PC-3 (cell line): ENCODE measurements around the gene RAI1. TPM values are rescaled to one million over a fixed set of nuclear protein-coding genes. Genes with fewer than 3 reads are reported as not detected.

ENCODE experiments used
- ATAC-seq: fragments of 200-7000 bp; cut with Tn5 transposase; 2 replicates; pipeline ENCODE4 v1.9.1; 2020; ENCODE audit warnings: mild to moderate bottlenecking, moderate library complexity
- BruUV-seq: library from RNA; stranded (reverse); fragments of 400-500 nt; replicated peaks from 2 replicates; lab custom pipeline; 2021; lab: Mats Ljungman, UMichigan
- CTCF ChIA-PET: fragments of 300-600 bp; sonication (Branson Sonifier 250); formaldehyde crosslinking; loops from one replicate; lab custom pipeline; 2022; ENCODE audit warnings: antibody characterized with exemption; lab: Charles Lee
- POLR2A ChIA-PET: fragments of 300-600 bp; sonication (Branson Sonifier 250); formaldehyde crosslinking; loops from one replicate; lab custom pipeline; 2022; ENCODE audit warnings: antibody characterized with exemption; ENCODE audit not compliant: unreplicated experiment; lab: Charles Lee
- DNase-seq: peaks from one replicate; pipeline ENCODE4 v3.0.0-alpha.2; 2015
- H2AFZ ChIP-seq: fragments of 300-600 bp; sonication (generic); 2 replicates; pipeline ENCODE4 v1.6.0; 2016; ENCODE audit warnings: antibody characterized with exemption, low read length
- H3F3A ChIP-seq: fragments of 300-600 bp; sonication (generic); one replicate; pipeline ENCODE4 v1.6.0; 2017; ENCODE audit warnings: antibody characterized with exemption, low read length, control low read depth, mild to moderate bottlenecking; ENCODE audit not compliant: unreplicated experiment
- H3K27ac ChIP-seq: fragments of 300-600 bp; sonication (generic); 2 replicates; pipeline ENCODE4 v1.5.1; 2016; ENCODE audit warnings: mild to moderate bottlenecking, low read length
- H3K27me3 ChIP-seq: fragments of 300-600 bp; sonication (generic); 2 replicates; pipeline ENCODE4 v1.6.1; 2016; ENCODE audit warnings: low read length, mixed read lengths
- H3K36me3 ChIP-seq: fragments of 300-600 bp; sonication (generic); 2 replicates; pipeline ENCODE4 v1.6.1; 2016; ENCODE audit warnings: low read depth, mixed run types, low read length, mixed read lengths
- H3K4me1 ChIP-seq: fragments of 300-600 bp; sonication (generic); 2 replicates; pipeline ENCODE4 v1.5.1; 2016; ENCODE audit warnings: low read length; ENCODE audit not compliant: insufficient read depth
- H3K4me2 ChIP-seq: fragments of 300-600 bp; sonication (generic); 2 replicates; pipeline ENCODE4 v1.6.0; 2016; ENCODE audit warnings: low read length
- H3K4me3 ChIP-seq: fragments of 300-600 bp; sonication (generic); 2 replicates; pipeline ENCODE4 v1.5.1; 2016; ENCODE audit warnings: mild to moderate bottlenecking, low read length, mixed read lengths
- H3K79me2 ChIP-seq: fragments of 300-600 bp; sonication (generic); 2 replicates; pipeline ENCODE4 v1.6.1; 2017; ENCODE audit warnings: low read length, mixed read lengths
- H3K9ac ChIP-seq: fragments of 300-600 bp; sonication (generic); 2 replicates; pipeline ENCODE4 v1.6.0; 2016; ENCODE audit warnings: mild to moderate bottlenecking, low read length
- H3K9me2 ChIP-seq: fragments of 300-600 bp; sonication (generic); replicated peaks from 2 replicates; pipeline ENCODE4 v1.6.1; 2016; ENCODE audit warnings: mixed run types, low read length, mixed read lengths
- H3K9me3 ChIP-seq: fragments of 300-600 bp; sonication (generic); 2 replicates; pipeline ENCODE4 v1.6.1; 2016; ENCODE audit warnings: low read length, mixed read lengths
- H4K20me1 ChIP-seq: fragments of 300-600 bp; sonication (generic); 2 replicates; pipeline ENCODE4 v1.6.1; 2016; ENCODE audit warnings: low read length, mixed read lengths
- CTCF ChIP-seq: fragments of 300-600 bp; sonication (generic); conservative IDR thresholded peaks from 2 replicates; pipeline ENCODE4 v1.5.1; 2017; ENCODE audit warnings: antibody characterized with exemption, low read depth, mild to moderate bottlenecking, low read length
- EZH2 ChIP-seq: fragments of 300-600 bp; sonication (generic); IDR thresholded peaks from one replicate; pipeline ENCODE4 v1.6.1; 2017; ENCODE audit warnings: antibody characterized with exemption, mild to moderate bottlenecking, low read length; ENCODE audit not compliant: unreplicated experiment
- EZH2phosphoT487 ChIP-seq: fragments of 300-600 bp; sonication (generic); IDR thresholded peaks from 2 replicates; pipeline ENCODE4 v1.6.1; 2018; ENCODE audit warnings: mild to moderate bottlenecking, antibody characterized with exemption, low read length, borderline replicate concordance
- intact Hi-C: fragments of 100-400 bp; cut with micrococcal nuclease; formaldehyde crosslinking; loops from 2 replicates; pipeline ENCODE4 v1.9.0; 2023
- total RNA-seq: library from RNA; depleted of rRNA; stranded (reverse); fragments of >200 nt; gene quantifications from 2 replicates; pipeline ENCODE4 v1.2.3, GENCODE V29; 2014

The RAI1 gene
- total RNA-seq, 1 experiment from 2014 or later: 33.0 TPM

GRCh38 chr17:17811381-17812210, 130.3 kb downstream of the RAI1 start:
- Histone ChIP-seq H4K20me1 (0 out of 2 replicates have a peak, but pooled peaks cover 6% of the 10 kb centered on the region), H3K36me3 (peaks cover 50% of the 10 kb centered on the region), H3F3A (peaks cover 7% of the 10 kb centered on the region), H2AFZ (no peak overlapping the region), H3K4me3 (no peak overlapping the region), H3K9ac (no peak overlapping the region), H3K79me2 (no peaks in the 10 kb centered on the region), H3K9me2 (no peaks in the 10 kb centered on the region), H3K9me3 (no peaks in the 10 kb centered on the region), H3K4me1 (peaks cover 9% of the 10 kb centered on the region), H3K4me2 (no peak overlapping the region), H3K27ac (no peak overlapping the region), H3K27me3 (no peaks in the 10 kb centered on the region)
- ChIA-PET POLR2A (interaction anchor here (1.0 kb wide), 1 partner anchor 24 kb away, joined by 5 read pairs; no protein-coding TSS in a partner anchor), CTCF (interaction anchor here (0.6 kb wide), 1 partner anchor 28 kb away, joined by 5 read pairs; no protein-coding TSS in a partner anchor)
- TF ChIP-seq CTCF (no peak), EZH2phosphoT487 (no peak), EZH2 (no peak)
- ATAC-seq (peak; percentile 5; the same call in 1 of the 2 replicates), DNase-seq (peak; percentile 43)
- no TSS peak for BruUV-seq
- intact Hi-C loops: loop anchor here (2.0 kb wide), 1 partner anchor 49 kb away; no protein-coding TSS in a partner anchor

DNA sequence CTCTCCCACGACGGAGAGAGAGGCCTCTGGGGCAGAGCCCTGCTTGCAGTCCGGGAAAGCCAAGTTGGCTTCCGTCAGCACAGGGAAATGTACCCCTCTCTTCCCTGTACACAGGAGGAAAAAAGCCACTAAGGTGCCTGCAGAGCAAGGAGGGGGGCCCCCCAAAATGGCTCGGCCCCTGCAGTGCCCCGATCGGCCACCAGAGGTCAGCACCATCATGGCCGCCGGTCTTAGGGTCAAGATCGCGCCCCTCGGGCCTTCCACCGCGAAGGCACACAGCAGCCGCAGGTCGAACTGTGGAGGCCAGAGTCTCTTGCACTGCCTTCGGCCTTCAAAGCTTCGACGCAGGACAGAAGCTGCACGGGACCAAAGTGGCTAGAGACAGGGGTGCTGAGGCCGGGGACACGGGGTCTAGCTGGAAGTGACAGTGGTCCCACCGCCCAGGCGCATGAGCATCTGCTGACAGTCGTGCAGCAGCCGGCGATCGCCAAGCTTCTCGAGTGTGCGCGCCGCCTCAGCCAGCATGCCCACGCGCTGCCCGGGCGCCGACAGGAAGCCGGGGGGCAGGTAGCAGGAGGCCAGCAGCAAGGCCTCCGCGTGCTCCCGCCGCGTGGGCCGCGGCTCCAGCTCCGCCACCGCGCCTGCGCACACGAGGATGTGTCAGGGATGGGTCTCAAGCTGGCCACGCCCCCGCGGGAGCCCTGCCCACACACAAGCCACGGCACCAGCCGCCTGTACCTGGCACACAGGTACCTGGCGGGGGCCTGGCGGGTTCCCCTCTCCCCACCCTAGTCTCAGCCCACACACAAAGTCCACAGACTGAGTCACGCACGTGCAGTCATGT, 131.2 kb downstream of the RAI1 start:
- BruUV-seq: TSS peak; percentile 19
- Histone ChIP-seq H3K27me3 (no peaks in the 10 kb centered on the region), H3K9ac (no peak overlapping the region), H3K9me2 (no peaks in the 10 kb centered on the region), H2AFZ (no peak overlapping the region), H3F3A (peaks cover 7% of the 10 kb centered on the region), H3K4me1 (peaks cover 9% of the 10 kb centered on the region), H3K9me3 (no peaks in the 10 kb centered on the region), H3K4me3 (no peak overlapping the region), H4K20me1 (0 out of 2 replicates have a peak, but pooled peaks cover 6% of the 10 kb centered on the region), H3K27ac (no peak overlapping the region), H3K79me2 (no peaks in the 10 kb centered on the region; the same call in 1 of the 2 replicates), H3K4me2 (no peak overlapping the region), H3K36me3 (peaks cover 57% of the 10 kb centered on the region)
- POLR2A ChIA-PET: no interaction called here
- ATAC-seq: peak; percentile 32
- DNase-seq: peak; percentile 63
- CTCF ChIA-PET: interaction anchor here (0.6 kb wide), 1 partner anchor 129 kb away, joined by 3 read pairs; no protein-coding TSS in a partner anchor
- intact Hi-C loops: loop anchor here (2.0 kb wide), 1 partner anchor 48 kb away; no protein-coding TSS in a partner anchor
- TF ChIP-seq CTCF (peak; percentile 99), EZH2 (no peak)
